WI38 (cell line): ENCODE data around the gene SLC29A2.

Experiments used
- H3K4me3 ChIP-seq: 2 replicates; pipeline ENCODE4 v1.5.1; 2011; ENCODE audit warnings: low read depth, mild to moderate bottlenecking, control low read depth, low read length
- CTCF ChIP-seq: IDR thresholded peaks from 2 replicates; pipeline ENCODE4 v1.5.1; 2012; ENCODE audit warnings: low read depth, mild to moderate bottlenecking, control low read depth, low read length

The SLC29A2 gene

GRCh38 chr11:66332371-66333219 is 39.0 kb downstream of the SLC29A2 start:
- TF ChIP-seq CTCF, result no peak
- H3K4me3 ChIP-seq, result no peak overlapping the region

GRCh38 chr11:66331542-66332370 is 39.8 kb downstream of the SLC29A2 start:
- no peak for TF ChIP-seq CTCF
- no peak overlapping the region for H3K4me3 ChIP-seq

GRCh38 chr11:66330931-66331330 is 40.6 kb downstream of the SLC29A2 start:
- no peak for TF ChIP-seq CTCF
- H3K4me3 ChIP-seq, result no peak overlapping the region

GRCh38 chr11:66329165-66329673 is 42.3 kb downstream of the SLC29A2 start:
- no peak overlapping the region for H3K4me3 ChIP-seq
- no peak for TF ChIP-seq CTCF

GRCh38 chr11:66328302-66329144 is 43.0 kb downstream of the SLC29A2 start:
- no peak overlapping the region for H3K4me3 ChIP-seq
- peak; percentile 81 for TF ChIP-seq CTCF

GRCh38 chr11:66328031-66328301 is 43.6 kb downstream of the SLC29A2 start:
- TF ChIP-seq CTCF, result no peak
- no peak overlapping the region for H3K4me3 ChIP-seq
